NT2/D1 (cell line): ENCODE measurements around the gene TMEM134.

Experiments used
- SUZ12 ChIP-seq: IDR thresholded peaks from 2 replicates; pipeline ENCODE4 v1.6.1; 2011; ENCODE audit not compliant: insufficient read length, insufficient read depth; ENCODE audit errors: extremely low read depth
- YY1 ChIP-seq: IDR thresholded peaks from 2 replicates; pipeline ENCODE4 v1.6.1; 2011; ENCODE audit not compliant: insufficient read length, insufficient read depth
- ZNF274 ChIP-seq: IDR thresholded peaks from 2 replicates; pipeline ENCODE4 v1.6.1; 2011; ENCODE audit warnings: mild to moderate bottlenecking, low read depth, low read length

DNA sequence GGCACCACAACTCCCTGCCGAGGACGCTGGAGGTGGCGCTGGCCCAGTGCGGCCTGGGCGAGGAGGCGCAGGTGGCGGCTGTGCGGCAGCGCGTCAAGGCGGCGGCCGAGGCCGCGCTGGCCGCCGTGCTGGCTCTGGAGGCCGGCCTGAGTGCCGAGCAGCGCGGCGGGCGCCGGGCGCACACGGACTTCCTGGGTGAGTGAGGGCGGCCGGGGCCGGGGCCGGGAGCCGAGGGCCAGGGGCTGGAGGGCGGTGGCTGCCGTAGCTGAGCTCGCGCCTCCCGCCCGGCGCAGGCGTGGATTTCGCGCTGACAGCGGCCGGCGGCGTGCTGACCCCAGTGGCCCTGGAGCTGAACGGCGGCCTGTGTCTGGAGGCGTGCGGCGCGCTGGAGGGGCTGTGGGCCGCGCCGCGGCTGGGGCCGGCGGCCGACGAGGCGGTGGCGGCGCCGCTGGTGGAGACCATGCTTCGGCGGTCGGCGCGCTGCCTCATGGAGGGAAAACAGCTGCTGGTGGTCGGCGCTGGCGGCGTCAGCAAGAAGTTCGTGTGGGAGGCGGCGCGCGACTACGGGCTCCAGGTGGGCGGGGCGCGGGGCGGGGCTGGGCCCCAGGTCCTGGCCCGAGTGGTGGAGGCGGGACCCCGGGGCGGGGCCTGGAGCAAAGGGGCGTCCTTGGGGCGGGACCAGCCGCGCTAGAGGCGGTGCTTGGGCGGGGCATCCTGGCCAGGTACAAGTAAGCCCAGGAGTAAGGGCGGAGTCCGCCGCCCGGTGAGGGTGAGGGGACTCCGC, 48.2 kb downstream of the TMEM134 start:
- TF ChIP-seq YY1 = no peak
- TF ChIP-seq ZNF274 = no peak
- TF ChIP-seq SUZ12 = no peak
